BE2C (cell line): ENCODE measurements around the gene PAGE4.

ENCODE experiments used
- DNase-seq: peaks from one replicate; pipeline ENCODE4 v3.0.0-alpha.2; 2020
- H3K27me3 ChIP-seq: fragments of 250-450 bp; sonication (Bioruptor Pico); 2 replicates; pipeline ENCODE4 v1.5.1; 2020; ENCODE audit warnings: mild to moderate bottlenecking
- H3K36me3 ChIP-seq: fragments of 250-450 bp; sonication (Bioruptor Pico); 2 replicates; pipeline ENCODE4 v1.5.1; 2020; ENCODE audit warnings: mild to moderate bottlenecking
- H3K4me1 ChIP-seq: fragments of 250-450 bp; sonication (Bioruptor Pico); 2 replicates; pipeline ENCODE4 v1.5.1; 2020
- H3K4me3 ChIP-seq: 2 replicates; pipeline ENCODE4 v1.5.1; 2011; ENCODE audit warnings: low read depth, low read length
- H3K9me3 ChIP-seq: fragments of 250-450 bp; sonication (Bioruptor Pico); 2 replicates; pipeline ENCODE4 v1.5.1; 2020
- CTCF ChIP-seq: IDR thresholded peaks from 2 replicates; pipeline ENCODE4 v1.5.1; 2012; ENCODE audit warnings: mild to moderate bottlenecking, low read depth, low read length

Gene PAGE4

GRCh38 chrX:49858341-49858740, 29.2 kb downstream of the PAGE4 start:
- no peak for TF ChIP-seq CTCF
- Histone ChIP-seq H3K9me3 (no peaks in the 10 kb centered on the region), H3K27me3 (no peaks in the 10 kb centered on the region), H3K4me1 (no peaks in the 10 kb centered on the region), H3K4me3 (no peak overlapping the region), H3K36me3 (no peaks in the 10 kb centered on the region)
- DNase-seq, result no peak

GRCh38 chrX:49859491-49859890, 30.4 kb downstream of the PAGE4 start:
- Histone ChIP-seq H3K27me3 (no peaks in the 10 kb centered on the region), H3K9me3 (no peaks in the 10 kb centered on the region), H3K4me1 (no peaks in the 10 kb centered on the region), H3K36me3 (no peaks in the 10 kb centered on the region), H3K4me3 (no peak overlapping the region)
- no peak for TF ChIP-seq CTCF
- no peak for DNase-seq

GRCh38 chrX:49860867-49861535, 31.9 kb downstream of the PAGE4 start:
- no peak for TF ChIP-seq CTCF
- Histone ChIP-seq H3K36me3 (no peaks in the 10 kb centered on the region), H3K9me3 (no peaks in the 10 kb centered on the region), H3K4me1 (no peaks in the 10 kb centered on the region), H3K27me3 (no peaks in the 10 kb centered on the region), H3K4me3 (no peak overlapping the region)
- no peak for DNase-seq

DNA sequence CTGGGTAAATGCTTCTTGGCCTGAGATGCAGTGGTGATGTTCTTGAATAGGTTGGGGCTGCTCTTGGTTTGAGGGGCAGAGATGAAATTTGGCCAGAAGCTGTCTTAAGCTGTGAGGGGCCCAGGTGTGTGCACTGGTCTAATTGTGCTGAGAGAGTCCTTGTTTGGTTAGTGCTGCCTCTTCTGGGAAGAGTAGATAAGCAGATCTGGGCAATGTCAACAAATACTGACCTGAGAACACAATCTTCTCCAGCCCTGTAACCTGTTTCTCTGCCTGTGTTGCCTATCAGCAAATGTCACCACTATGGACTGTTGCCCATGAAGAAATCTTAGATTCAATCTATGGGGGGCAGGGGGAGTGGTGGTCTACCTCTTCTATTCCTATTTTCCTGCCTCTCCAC, 33.0 kb downstream of the PAGE4 start:
- no peak for TF ChIP-seq CTCF
- H3K27me3 ChIP-seq, result no peaks in the 10 kb centered on the region
- H3K4me3 ChIP-seq, result no peak overlapping the region
- DNase-seq, result no peak
- H3K9me3 ChIP-seq, result no peaks in the 10 kb centered on the region
- no peaks in the 10 kb centered on the region for H3K4me1 ChIP-seq
- H3K36me3 ChIP-seq, result no peaks in the 10 kb centered on the region

- DNase-seq, result no peak
These were observed 39.6 kb downstream of the PAGE4 start for GRCh38 chrX:49868739-49869138.

More at GRCh38 chrX:49868739-49869138, 39.6 kb downstream of the PAGE4 start:
- Histone ChIP-seq H3K36me3 (no peaks in the 10 kb centered on the region), H3K4me3 (no peak overlapping the region), H3K4me1 (no peaks in the 10 kb centered on the region), H3K27me3 (no peaks in the 10 kb centered on the region), H3K9me3 (no peaks in the 10 kb centered on the region)
- no peak for TF ChIP-seq CTCF
